GM23338 (cell line): Measurements from ENCODE around the gene EDNRA.

Experiments
- CTCF ChIP-seq, 2 experiments: fragments of 200-600 bp in 1 of 2; sonication (generic) in 1 of 2; conservative IDR thresholded peaks; 2 replicates each; pipeline versions ENCODE4 v1.5.1 to v1.6.1; 2016 to 2017; ENCODE audit warnings: antibody characterized with exemption in 2 of 2, low read depth in 2 of 2, mild to moderate bottlenecking in 2 of 2, moderate library complexity in 1 of 2
- EZH2 ChIP-seq: fragments of 200-600 bp; sonication (generic); IDR thresholded peaks from one replicate; pipeline ENCODE4 v1.8.0; 2017; ENCODE audit warnings: antibody characterized with exemption, mild to moderate bottlenecking, low read depth; ENCODE audit not compliant: unreplicated experiment
- EZH2phosphoT487 ChIP-seq: fragments of 200-600 bp; sonication (generic); IDR thresholded peaks from one replicate; pipeline ENCODE4 v1.8.1; 2018; ENCODE audit warnings: antibody characterized with exemption; ENCODE audit not compliant: unreplicated experiment
- POLR2AphosphoS5 ChIP-seq: IDR thresholded peaks from 2 replicates; pipeline ENCODE4 v1.6.1; 2016; ENCODE audit warnings: antibody characterized with exemption, low read depth

- TF ChIP-seq CTCF (conservative IDR thresholded peaks at IDR 0.05; ENCODE audit: low read depth in 2 of 2) (no peak), EZH2 (no peak), EZH2phosphoT487 (no peak), POLR2AphosphoS5 (no peak)
Measured at GRCh38 chr4:147485167-147485566, 4.3 kb downstream of the EDNRA start.
